DMS153 treated with DMSO at 0.1 percent for 48 hours (cell line): ENCODE results near the gene GET4.

Experiments used
- DNase-seq: peaks from one replicate; lab custom pipeline; 2025; ENCODE audit not compliant: unreplicated experiment; lab: John Stamatoyannopoulos, UW

Gene GET4

DNA sequence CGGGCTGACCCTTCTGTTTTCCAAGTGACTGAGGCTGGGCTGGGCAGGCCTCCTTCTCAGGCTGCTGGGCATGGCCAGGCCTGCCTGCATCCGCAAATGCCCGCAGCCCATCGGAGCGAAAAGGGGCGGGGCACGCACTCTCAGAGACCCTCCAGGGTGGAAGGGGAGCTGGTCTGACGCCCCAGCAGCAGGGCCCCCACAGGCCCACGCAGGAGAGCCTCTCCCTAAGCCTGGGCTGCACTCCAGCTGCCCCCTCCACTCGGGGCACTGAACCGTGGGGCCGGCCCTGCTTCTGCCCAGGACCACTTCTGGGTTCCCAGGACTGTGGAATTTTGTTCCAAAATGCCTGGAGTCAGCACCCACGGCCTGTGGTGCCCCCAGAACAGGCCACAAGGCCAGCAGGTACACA is 68.8 kb downstream of the GET4 start:
- DNase-seq, result no peak

GRCh38 chr7:945556-946255 is 69.4 kb downstream of the GET4 start:
- peak; percentile 65 for DNase-seq
